Activated CD8-positive, alpha-beta T cell treated with anti-CD3 and anti-CD28 coated beads, Interleukin-2, amount 10 ng/mL, durations not matched to agents 7 days and 5 days (primary cell): ENCODE measurements around the gene MUS81. TPM values are rescaled to one million over a fixed set of nuclear protein-coding genes. Genes with fewer than 3 reads are reported as not detected.

ENCODE experiments used
- ATAC-seq: fragments of 150-1000 bp; cut with Tn5 transposase; one replicate; pipeline ENCODE4 v1.10.0; 2021; ENCODE audit warnings: moderate library complexity
- CTCF ChIA-PET: fragments of 350-600 bp; sonication (Branson Sonifier 250); formaldehyde crosslinking; loops from one replicate; lab custom pipeline; 2021; ENCODE audit warnings: antibody characterized with exemption; lab: Charles Lee
- POLR2A ChIA-PET: fragments of 350-600 bp; sonication (Branson Sonifier 250); formaldehyde crosslinking; loops from one replicate; lab custom pipeline; 2021; ENCODE audit warnings: antibody characterized with exemption; lab: Charles Lee
- DNase-seq: peaks from one replicate; pipeline ENCODE4 v3.0.0-alpha.2; 2020
- H3K27ac Mint-ChIP-seq: one replicate; pipeline ENCODE4 v1.8.0; 2021; ENCODE audit warnings: mild to moderate bottlenecking, mixed read lengths
- H3K27me3 Mint-ChIP-seq: one replicate; pipeline ENCODE4 v1.8.0; 2021; ENCODE audit warnings: low read depth, mixed read lengths
- H3K36me3 Mint-ChIP-seq: one replicate; pipeline ENCODE4 v1.8.0; 2021; ENCODE audit warnings: low read depth, mixed read lengths
- H3K4me1 Mint-ChIP-seq: one replicate; pipeline ENCODE4 v1.8.0; 2021; ENCODE audit warnings: low read depth, mixed read lengths
- H3K4me3 Mint-ChIP-seq: one replicate; pipeline ENCODE4 v1.8.0; 2021; ENCODE audit warnings: mild to moderate bottlenecking, mixed read lengths
- H3K9me3 Mint-ChIP-seq: one replicate; pipeline ENCODE4 v1.8.0; 2022; ENCODE audit warnings: mixed read lengths; ENCODE audit not compliant: insufficient read depth
- total RNA-seq, 2 experiments: library from RNA; stranded (reverse); gene quantifications; one replicate each; pipeline ENCODE4 v1.2.3, GENCODE V29; 2021

Gene MUS81
- total RNA-seq, 2 experiments from 2014 or later, result 106 to 111 TPM

GRCh38 chr11:65906602-65907001, 46.4 kb downstream of the MUS81 start:
- ChIA-PET POLR2A (interaction anchor here (1.1 kb wide), 1 partner anchor 16 kb away, joined by 3 read pairs; no protein-coding TSS in a partner anchor), CTCF (interaction anchor here (1.2 to 2.8 kb wide), 5 partner anchors 16 to 127 kb away, joined by 3 to 10 read pairs (median 6); partner anchors contain the start of genes CCDC85B and FIBP)
- H3K27me3 Mint-ChIP-seq, result peaks cover 4% of the 10 kb centered on the region
- no peaks in the 10 kb centered on the region for H3K9me3 Mint-ChIP-seq
- H3K36me3 Mint-ChIP-seq, result no peaks in the 10 kb centered on the region
- no peak for ATAC-seq
- H3K4me1 Mint-ChIP-seq, result peaks cover 23% of the 10 kb centered on the region
- H3K4me3 Mint-ChIP-seq, result no peak overlapping the region
- H3K27ac Mint-ChIP-seq, result no peak overlapping the region
- DNase-seq, result no peak

GRCh38 chr11:65907878-65908277, 47.6 kb downstream of the MUS81 start:
- Mint-ChIP-seq H3K4me1 (peaks cover 12% of the 10 kb centered on the region), H3K36me3 (no peaks in the 10 kb centered on the region), H3K9me3 (no peaks in the 10 kb centered on the region), H3K27ac (no peak overlapping the region), H3K27me3 (peaks cover 4% of the 10 kb centered on the region), H3K4me3 (no peak overlapping the region)
- ATAC-seq, result no peak
- ChIA-PET CTCF (interaction anchor here (1.1 to 1.8 kb wide), 3 partner anchors 17 to 137 kb away, joined by 3 to 10 read pairs (median 3); partner anchors contain the start of genes CCDC85B and MUS81), POLR2A (no interaction called here)
- DNase-seq, result no peak

GRCh38 chr11:65911682-65912568, 51.7 kb downstream of the MUS81 start:
- POLR2A ChIA-PET, result interaction anchor here (1.5 kb wide), 1 partner anchor 11 kb away, joined by 3 read pairs; no protein-coding TSS in a partner anchor
- Mint-ChIP-seq H3K4me1 (peaks cover 22% of the 10 kb centered on the region), H3K4me3 (no peak overlapping the region), H3K27ac (no peak overlapping the region), H3K27me3 (no peaks in the 10 kb centered on the region), H3K36me3 (peaks cover 7% of the 10 kb centered on the region), H3K9me3 (no peaks in the 10 kb centered on the region)
- DNase-seq, result no peak
- no peak for ATAC-seq
- CTCF ChIA-PET, result interaction anchor here (1.0 to 5.4 kb wide), 5 partner anchors 11 to 76 kb away, joined by 3 to 41 read pairs (median 3); partner anchors contain the start of genes CCDC85B, FIBP and FOSL1

GRCh38 chr11:65912845-65913244, 52.6 kb downstream of the MUS81 start:
- Mint-ChIP-seq H3K4me1 (peaks cover 27% of the 10 kb centered on the region), H3K4me3 (no peak overlapping the region), H3K27ac (no peak overlapping the region), H3K27me3 (no peaks in the 10 kb centered on the region), H3K36me3 (peaks cover 10% of the 10 kb centered on the region), H3K9me3 (no peaks in the 10 kb centered on the region)
- ATAC-seq, result no peak
- CTCF ChIA-PET, result interaction anchor here (1.0 to 5.4 kb wide), 3 partner anchors 16 to 75 kb away, joined by 3 to 41 read pairs (median 3); partner anchors contain the start of genes CCDC85B and FIBP
- no peak for DNase-seq
- POLR2A ChIA-PET, result no interaction called here

- no peaks in the 10 kb centered on the region for H3K9me3 Mint-ChIP-seq
- no peaks in the 10 kb centered on the region for H3K27me3 Mint-ChIP-seq
- CTCF ChIA-PET, result interaction anchor here (0.9 to 1.5 kb wide), 2 partner anchors 14 to 15 kb away, joined by 3 read pairs; partner anchors contain the start of gene FOSL1
- peaks cover 14% of the 10 kb centered on the region for H3K36me3 Mint-ChIP-seq
- ATAC-seq (no peak), DNase-seq (no peak)
- H3K4me3 Mint-ChIP-seq, result no peak overlapping the region
- POLR2A ChIA-PET, result interaction anchor here (0.6 to 2.4 kb wide), 5 partner anchors 10 to 41 kb away, joined by 3 to 13 read pairs (median 3); partner anchors contain the start of gene CCDC85B
- H3K27ac Mint-ChIP-seq, result no peak overlapping the region
- peaks cover 26% of the 10 kb centered on the region for H3K4me1 Mint-ChIP-seq
These were observed 55.0 kb downstream of the MUS81 start for GRCh38 chr11:65915101-65915820.

GRCh38 chr11:65915821-65916251, 55.6 kb downstream of the MUS81 start:
- Mint-ChIP-seq H3K27me3 (no peaks in the 10 kb centered on the region), H3K4me3 (no peak overlapping the region), H3K36me3 (peaks cover 20% of the 10 kb centered on the region), H3K27ac (no peak overlapping the region), H3K4me1 (peaks cover 31% of the 10 kb centered on the region), H3K9me3 (no peaks in the 10 kb centered on the region)
- ChIA-PET POLR2A (interaction anchor here (0.6 to 2.4 kb wide), 2 partner anchors 10 to 25 kb away, joined by 3 to 13 read pairs; partner anchors contain the start of gene CCDC85B), CTCF (interaction anchor here (0.9 to 1.5 kb wide), 3 partner anchors 14 to 30 kb away, joined by 3 read pairs; partner anchors contain the start of gene FOSL1)
- DNase-seq, result no peak
- no peak for ATAC-seq

Other genes with a start within 250 kb of the MUS81 start
- gene MAP3K11, start 246.2 kb upstream of the MUS81 start, total RNA-seq, result 10 to 100 TPM; 56.7 to 66.5 TPM
- gene PCNX3, start 244.7 kb upstream of the MUS81 start, total RNA-seq, result 10 to 100 TPM; 50.1 to 54.8 TPM
- gene SIPA1, start 222.3 kb upstream of the MUS81 start, total RNA-seq, result 100 to 1,000 TPM; 245 to 274 TPM
- 10 to 100 TPM; 72.5 to 82.4 TPM for gene RELA, start 197.5 kb upstream of the MUS81 start, total RNA-seq
- 10 to 100 TPM; 63.2 to 68.7 TPM for gene KAT5, start 148.2 kb upstream of the MUS81 start, total RNA-seq
- 10 to 100 TPM; 88.0 to 92.3 TPM for gene RNASEH2C, start 139.6 kb upstream of the MUS81 start, total RNA-seq
- gene AP5B1, start 79.5 kb upstream of the MUS81 start, total RNA-seq, result 10 to 100 TPM; 21.9 to 22.5 TPM
- under 1 TPM in 1 of 2 experiments, not detected in 1; 0.08 TPM for gene OVOL1, start 73.4 kb upstream of the MUS81 start, total RNA-seq
- 1 to 10 TPM in 1 of 2 experiments, under 1 TPM in 1; 0.44 to 1.6 TPM for gene SNX32, start 26.5 kb upstream of the MUS81 start, total RNA-seq
- gene CFL1, start 2.3 kb upstream of the MUS81 start, total RNA-seq, result 1,000 to 10,000 TPM; 2,110 to 2,145 TPM
- gene EFEMP2, start 12.4 kb downstream of the MUS81 start, total RNA-seq, result 1 to 10 TPM; 4.8 to 5.0 TPM
- gene CTSW, start 19.4 kb downstream of the MUS81 start, total RNA-seq, result 100 to 1,000 TPM; 381 to 413 TPM
- 10 to 100 TPM; 80.4 to 89.0 TPM for gene FIBP, start 28.0 kb downstream of the MUS81 start, total RNA-seq
- 10 to 100 TPM; 82.6 to 84.0 TPM for gene CCDC85B, start 30.2 kb downstream of the MUS81 start, total RNA-seq
- gene FOSL1, start 40.0 kb downstream of the MUS81 start, total RNA-seq, result 1 to 10 TPM; 2.3 to 3.8 TPM
- gene C11orf68, start 58.6 kb downstream of the MUS81 start, total RNA-seq, result 10 to 100 TPM; 28.4 to 28.5 TPM
- 100 to 1,000 TPM; 219 to 240 TPM for gene DRAP1, start 59.0 kb downstream of the MUS81 start, total RNA-seq
- gene TSGA10IP, start 85.0 kb downstream of the MUS81 start, total RNA-seq, result not detected
- 10 to 100 TPM; 88.0 to 90.3 TPM for gene SART1, start 101.3 kb downstream of the MUS81 start, total RNA-seq
- 10 to 100 TPM; 53.5 to 54.2 TPM for gene EIF1AD, start 141.7 kb downstream of the MUS81 start, total RNA-seq
- gene BANF1, start 142.1 kb downstream of the MUS81 start, total RNA-seq, result 100 to 1,000 TPM; 290 to 298 TPM
- not detected for gene CST6, start 151.6 kb downstream of the MUS81 start, total RNA-seq
- gene CATSPER1, start 166.0 kb downstream of the MUS81 start, total RNA-seq, result not detected
- not detected for gene GAL3ST3, start 188.7 kb downstream of the MUS81 start, total RNA-seq
- gene SF3B2, start 191.9 kb downstream of the MUS81 start, total RNA-seq, result 100 to 1,000 TPM; 241 to 253 TPM
- 10 to 100 TPM; 84.6 to 91.6 TPM for gene PACS1, start 209.8 kb downstream of the MUS81 start, total RNA-seq